H9 (cell line): ENCODE data around the gene ELOVL6. TPM values are rescaled to one million over a fixed set of nuclear protein-coding genes. Genes with fewer than 3 reads are reported as not detected.
A peak's percentile ranks its signal among the peaks of the same experiment; 100 is the strongest.

Experiments
- DNase-seq: peaks from one replicate; pipeline ENCODE4 v3.0.0-alpha.2; 2017
- H2AFZ ChIP-seq: one replicate; pipeline ENCODE4 v1.6.1; 2013; ENCODE audit warnings: mild to moderate bottlenecking, low read length, control low read depth, moderate library complexity
- H2AK5ac ChIP-seq: 2 replicates; pipeline ENCODE4 v1.6.1; 2013; ENCODE audit warnings: low read length, control low read depth, mixed read lengths; ENCODE audit not compliant: insufficient read length
- H2BK120ac ChIP-seq: one replicate; pipeline ENCODE4 v1.6.1; 2013; ENCODE audit warnings: low read depth, mild to moderate bottlenecking, low read length, control low read depth, inconsistent platforms; ENCODE audit not compliant: poor library complexity, severe bottlenecking
- H2BK12ac ChIP-seq: 2 replicates; pipeline ENCODE4 v1.6.1; 2013; ENCODE audit warnings: low read length, control low read depth, mixed read lengths, low read depth; ENCODE audit not compliant: insufficient read length
- H2BK15ac ChIP-seq: 2 replicates; pipeline ENCODE4 v1.6.1; 2013; ENCODE audit warnings: low read depth, low read length, control low read depth
- H2BK20ac ChIP-seq: one replicate; pipeline ENCODE4 v1.6.1; 2013; ENCODE audit warnings: low read depth, mild to moderate bottlenecking, low read length, control low read depth, inconsistent platforms; ENCODE audit not compliant: poor library complexity, severe bottlenecking
- H2BK5ac ChIP-seq: 2 replicates; pipeline ENCODE4 v1.6.1; 2013; ENCODE audit warnings: low read length, control low read depth, mixed read lengths; ENCODE audit not compliant: insufficient read length
- H3K14ac ChIP-seq: 2 replicates; pipeline ENCODE4 v1.6.1; 2013; ENCODE audit warnings: low read length, control low read depth; ENCODE audit not compliant: insufficient read depth
- H3K18ac ChIP-seq: 2 replicates; pipeline ENCODE4 v1.6.1; 2013; ENCODE audit warnings: low read depth, mild to moderate bottlenecking, mixed read lengths, low read length, control low read depth; ENCODE audit not compliant: insufficient read length
- H3K23ac ChIP-seq: 2 replicates; pipeline ENCODE4 v1.6.1; 2013; ENCODE audit warnings: low read length, control low read depth, mixed read lengths, low read depth; ENCODE audit not compliant: insufficient read length
- H3K23me2 ChIP-seq: 2 replicates; pipeline ENCODE4 v1.6.1; 2013; ENCODE audit warnings: low read depth, mild to moderate bottlenecking, mixed read lengths, low read length, control low read depth; ENCODE audit not compliant: insufficient read length, poor library complexity, severe bottlenecking
- H3K27ac ChIP-seq: 2 replicates; pipeline ENCODE4 v1.5.1; 2013; ENCODE audit warnings: low read length, control low read depth, mixed read lengths, low read depth; ENCODE audit not compliant: insufficient read length
- H3K27me3 ChIP-seq: 2 replicates; pipeline ENCODE4 v1.6.1; 2013; ENCODE audit warnings: low read length, control low read depth, inconsistent platforms; ENCODE audit not compliant: insufficient read depth
- H3K4ac ChIP-seq: 2 replicates; pipeline ENCODE4 v1.6.1; 2013; ENCODE audit warnings: low read depth, mild to moderate bottlenecking, control low read depth, inconsistent platforms, low read length, moderate library complexity
- H3K4me1 ChIP-seq: 2 replicates; pipeline ENCODE4 v1.6.1; 2013; ENCODE audit warnings: low read length, control low read depth, inconsistent platforms; ENCODE audit not compliant: insufficient read depth
- H3K4me2 ChIP-seq: 2 replicates; pipeline ENCODE4 v1.6.1; 2013; ENCODE audit warnings: low read length, control low read depth, mixed read lengths; ENCODE audit not compliant: insufficient read length, insufficient read depth
- H3K56ac ChIP-seq: 2 replicates; pipeline ENCODE4 v1.6.1; 2013; ENCODE audit warnings: low read depth, mild to moderate bottlenecking, mixed read lengths, low read length, control low read depth; ENCODE audit not compliant: insufficient read length
- H3K79me1 ChIP-seq: 2 replicates; pipeline ENCODE4 v1.6.1; 2013; ENCODE audit warnings: low read depth, mild to moderate bottlenecking, moderate library complexity, low read length, control low read depth, inconsistent platforms; ENCODE audit not compliant: insufficient read depth, poor library complexity, severe bottlenecking
- H3K79me2 ChIP-seq: 2 replicates; pipeline ENCODE4 v1.6.1; 2013; ENCODE audit warnings: low read length, control low read depth, inconsistent platforms; ENCODE audit not compliant: insufficient read depth
- H3K9ac ChIP-seq: 2 replicates; pipeline ENCODE4 v1.6.1; 2013; ENCODE audit warnings: low read length, control low read depth, mixed read lengths; ENCODE audit not compliant: insufficient read length; ENCODE audit errors: extremely low read depth
- H3K9me3 ChIP-seq: one replicate; pipeline ENCODE4 v1.6.1; 2013; ENCODE audit warnings: low read depth, low read length, inconsistent platforms; ENCODE audit not compliant: control insufficient read depth
- H3T11ph ChIP-seq: one replicate; pipeline ENCODE4 v1.6.1; 2013; ENCODE audit warnings: mild to moderate bottlenecking, low read length, control low read depth, inconsistent platforms
- H4K20me1 ChIP-seq: one replicate; pipeline ENCODE4 v1.6.1; 2013; ENCODE audit not compliant: control insufficient read depth, insufficient read length, insufficient read depth
- H4K5ac ChIP-seq: 2 replicates; pipeline ENCODE4 v1.6.1; 2013; ENCODE audit warnings: low read depth, mild to moderate bottlenecking, mixed read lengths, low read length, control low read depth; ENCODE audit not compliant: insufficient read length
- H4K8ac ChIP-seq: replicated peaks from 2 replicates; pipeline ENCODE4 v1.6.1; 2013; ENCODE audit warnings: low read length, control low read depth, mixed read lengths, low read depth; ENCODE audit not compliant: insufficient read length
- H4K91ac ChIP-seq: 2 replicates; pipeline ENCODE4 v1.6.1; 2013; ENCODE audit warnings: low read depth, mild to moderate bottlenecking, moderate library complexity, mixed read lengths, low read length, control low read depth; ENCODE audit not compliant: insufficient read length
- H3K27ac Mint-ChIP-seq, 3 experiments: 2 replicates in 2 of 3; 3 replicates in 1 of 3; pipeline ENCODE4 v1.8.0; 2020 to 2021; ENCODE audit warnings: mixed read lengths in 3 of 3, mild to moderate bottlenecking in 1 of 3, moderate library complexity in 1 of 3
- H3K27me3 Mint-ChIP-seq: 2 replicates; pipeline ENCODE4 v1.8.0; 2021; ENCODE audit warnings: low read depth, mild to moderate bottlenecking, moderate library complexity, mixed read lengths
- H3K36me3 Mint-ChIP-seq, 3 experiments: 2 replicates in 2 of 3; 3 replicates in 1 of 3; pipeline ENCODE4 v1.8.0; 2020 to 2021; ENCODE audit warnings: low read depth in 3 of 3, mixed read lengths in 3 of 3; ENCODE audit not compliant: insufficient read depth in 1 of 3
- H3K4me1 Mint-ChIP-seq, 2 experiments: 2 replicates each; pipeline ENCODE4 v1.8.0; 2020; ENCODE audit warnings: mixed read lengths in 2 of 2
- H3K4me3 Mint-ChIP-seq, 2 experiments: 2 replicates in 1 of 2; 3 replicates in 1 of 2; pipeline ENCODE4 v1.8.0; 2020 to 2021; ENCODE audit warnings: mild to moderate bottlenecking in 2 of 2, mixed read lengths in 2 of 2, moderate library complexity in 1 of 2
- H3K9me3 Mint-ChIP-seq, 2 experiments: 2 replicates in 1 of 2; 3 replicates in 1 of 2; pipeline ENCODE4 v1.8.0; 2020; ENCODE audit warnings: mild to moderate bottlenecking in 2 of 2, mixed read lengths in 2 of 2, moderate library complexity in 1 of 2
- CTCF ChIP-seq: fragments of 200-600 bp; sonication (generic); conservative IDR thresholded peaks from 3 replicates; pipeline ENCODE4 v1.8.0; 2021; ENCODE audit warnings: antibody characterized with exemption, mild to moderate bottlenecking
- WGBS: extraction: QIAGEN DNeasy Blood & Tissue Kit; methylation state at CpG from one replicate; pipeline ENCODE4 v1.1.7; 2013; ENCODE audit warnings: missing lambda C conversion rate, low lambda C conversion rate, mixed read lengths; ENCODE audit not compliant: insufficient read length; ENCODE audit errors: extremely low coverage; 5-methylcytosine and 5-hydroxymethylcytosine counted together
- total RNA-seq: library from RNA; stranded (reverse); gene quantifications from 2 replicates; pipeline ENCODE4 v1.2.1, GENCODE V29; 2021

The ELOVL6 gene
- total RNA-seq, 1 experiment from 2014 or later, result 64.6 TPM

GRCh38 chr4:110005461-110006056 lies 192.9 kb downstream of the ELOVL6 start:
- Histone ChIP-seq H2AK5ac (no peak overlapping the region), H2BK12ac (no peak overlapping the region), H3K23ac (no peak overlapping the region), H2BK120ac (no peak overlapping the region), H3K14ac (no peak overlapping the region), H3K4me1 (no peaks in the 10 kb centered on the region; the same call in 1 of the 2 replicates), H2BK5ac (no peak overlapping the region), H4K8ac (no peak overlapping the region), H3K79me1 (no peaks in the 10 kb centered on the region), H2BK20ac (no peak overlapping the region), H2AFZ (no peak overlapping the region), H4K5ac (no peak overlapping the region), H4K91ac (no peak overlapping the region), H3K4me2 (no peak overlapping the region), H3K23me2 (no peaks in the 10 kb centered on the region), H2BK15ac (no peak overlapping the region), H3K79me2 (no peaks in the 10 kb centered on the region), H3K9ac (no peak overlapping the region), H3K56ac (no peak overlapping the region), H3K4ac (no peak overlapping the region), H3K18ac (no peak overlapping the region), H3K9me3 (no peaks in the 10 kb centered on the region), H4K20me1 (no peaks in the 10 kb centered on the region), H3T11ph (no peak overlapping the region), H3K27ac (no peak overlapping the region), H3K27me3 (no peaks in the 10 kb centered on the region)
- no peak for DNase-seq
- peaks cover 3 to 4% of the 10 kb centered on the region in 2 experiments; a peak in 3 of 4 replicates for H3K4me1 Mint-ChIP-seq
- H3K4me3 Mint-ChIP-seq, result no peak overlapping the region
- no peaks in the 10 kb centered on the region for H3K27me3 Mint-ChIP-seq
- TF ChIP-seq CTCF, result peak; percentile 81
- H3K36me3 Mint-ChIP-seq, result no peaks in the 10 kb centered on the region
- no peaks in the 10 kb centered on the region for H3K9me3 Mint-ChIP-seq
- no CpG with 5 or more reads among the region's 1 CpG for WGBS
- no peak overlapping the region for H3K27ac Mint-ChIP-seq
